Astrocyte (in vitro differentiated cells and primary cell): Measurements from ENCODE around the gene KLC3. TPM values are rescaled to one million over a fixed set of nuclear protein-coding genes. Genes with fewer than 3 reads are reported as not detected.
"Not testable (repeated sequence)": the region's sequence is repeated elsewhere in the genome, so short reads cannot be mapped to it uniquely, and the experiment has no call there.

Source experiments
- DNase-seq: peaks from one replicate; pipeline ENCODE4 v3.0.0-alpha.2; 2010; ENCODE audit warnings: low read depth
- FAIRE-seq: peaks from 2 replicates; lab custom pipeline; 2011; peaks lifted over from hg19 to GRCh38; lab: Jason Lieb, UNC
- H2AFZ ChIP-seq: 2 replicates; pipeline ENCODE4 v1.6.0; 2012; ENCODE audit warnings: low read depth, low read length, inconsistent platforms
- H3K27ac ChIP-seq: 2 replicates; pipeline ENCODE4 v1.5.1; 2011; ENCODE audit warnings: low read depth, low read length, inconsistent platforms
- H3K27me3 ChIP-seq: 2 replicates; pipeline ENCODE4 v1.6.0; 2011; ENCODE audit warnings: low read length, inconsistent platforms; ENCODE audit not compliant: insufficient read depth
- H3K36me3 ChIP-seq: 2 replicates; pipeline ENCODE4 v1.5.1; 2011; ENCODE audit warnings: low read length, inconsistent platforms; ENCODE audit not compliant: insufficient read depth
- H3K4me1 ChIP-seq: 2 replicates; pipeline ENCODE4 v1.5.1; 2011; ENCODE audit warnings: low read length, inconsistent platforms; ENCODE audit not compliant: insufficient read depth
- H3K4me2 ChIP-seq: 2 replicates; pipeline ENCODE4 v1.6.0; 2012; ENCODE audit warnings: low read length, inconsistent platforms
- H3K4me3 ChIP-seq: 2 replicates; pipeline ENCODE4 v1.5.1; 2011; ENCODE audit warnings: low read depth, mild to moderate bottlenecking, low read length, inconsistent platforms; ENCODE audit not compliant: insufficient read depth
- H3K79me2 ChIP-seq: 2 replicates; pipeline ENCODE4 v1.6.0; 2012; ENCODE audit warnings: mild to moderate bottlenecking, low read length, inconsistent platforms; ENCODE audit not compliant: insufficient read depth
- H3K9ac ChIP-seq: 2 replicates; pipeline ENCODE4 v1.6.0; 2012; ENCODE audit warnings: mild to moderate bottlenecking, low read length, inconsistent platforms
- H3K9me3 ChIP-seq: 2 replicates; pipeline ENCODE4 v1.5.1; 2012; ENCODE audit warnings: low read depth, mild to moderate bottlenecking, low read length, inconsistent platforms; ENCODE audit not compliant: insufficient read depth
- H4K20me1 ChIP-seq: 2 replicates; pipeline ENCODE4 v1.6.0; 2012; ENCODE audit warnings: low read length, inconsistent platforms; ENCODE audit not compliant: insufficient read depth
- H3K27ac Mint-ChIP-seq: one replicate; pipeline ENCODE4 v1.8.0; 2021; ENCODE audit warnings: mild to moderate bottlenecking, mixed read lengths; ENCODE audit not compliant: unreplicated experiment
- H3K27me3 Mint-ChIP-seq: one replicate; pipeline ENCODE4 v1.8.0; 2021; ENCODE audit warnings: low read depth, mixed read lengths; ENCODE audit not compliant: unreplicated experiment
- H3K36me3 Mint-ChIP-seq: one replicate; pipeline ENCODE4 v1.8.0; 2021; ENCODE audit warnings: low read depth, mixed read lengths; ENCODE audit not compliant: unreplicated experiment
- H3K4me1 Mint-ChIP-seq: one replicate; pipeline ENCODE4 v1.8.0; 2021; ENCODE audit warnings: low read depth, mixed read lengths; ENCODE audit not compliant: unreplicated experiment
- H3K4me3 Mint-ChIP-seq: one replicate; pipeline ENCODE4 v1.8.0; 2021; ENCODE audit warnings: mild to moderate bottlenecking, moderate library complexity, mixed read lengths; ENCODE audit not compliant: unreplicated experiment
- H3K9me3 Mint-ChIP-seq: one replicate; pipeline ENCODE4 v1.8.0; 2021; ENCODE audit warnings: mild to moderate bottlenecking, mixed read lengths; ENCODE audit not compliant: unreplicated experiment
- EZH2 ChIP-seq: IDR thresholded peaks from 2 replicates; pipeline ENCODE4 v1.6.1; 2012; ENCODE audit warnings: mild to moderate bottlenecking, low read length, inconsistent platforms; ENCODE audit not compliant: insufficient read depth
- total RNA-seq: library from RNA; stranded (reverse); gene quantifications from 2 replicates; pipeline ENCODE4 v1.2.1, GENCODE V29; 2021
- TF ChIP-seq, protein P1 (sequence below): IDR thresholded peaks from 2 replicates; pipeline ENCODE4 v1.5.1; 2011; ENCODE audit warnings: low read depth, mild to moderate bottlenecking, inconsistent platforms, low read length, moderate library complexity; ENCODE audit not compliant: insufficient read depth

Gene KLC3
- total RNA-seq, 1 donor from 2014 or later: 1.2 TPM

DNA sequence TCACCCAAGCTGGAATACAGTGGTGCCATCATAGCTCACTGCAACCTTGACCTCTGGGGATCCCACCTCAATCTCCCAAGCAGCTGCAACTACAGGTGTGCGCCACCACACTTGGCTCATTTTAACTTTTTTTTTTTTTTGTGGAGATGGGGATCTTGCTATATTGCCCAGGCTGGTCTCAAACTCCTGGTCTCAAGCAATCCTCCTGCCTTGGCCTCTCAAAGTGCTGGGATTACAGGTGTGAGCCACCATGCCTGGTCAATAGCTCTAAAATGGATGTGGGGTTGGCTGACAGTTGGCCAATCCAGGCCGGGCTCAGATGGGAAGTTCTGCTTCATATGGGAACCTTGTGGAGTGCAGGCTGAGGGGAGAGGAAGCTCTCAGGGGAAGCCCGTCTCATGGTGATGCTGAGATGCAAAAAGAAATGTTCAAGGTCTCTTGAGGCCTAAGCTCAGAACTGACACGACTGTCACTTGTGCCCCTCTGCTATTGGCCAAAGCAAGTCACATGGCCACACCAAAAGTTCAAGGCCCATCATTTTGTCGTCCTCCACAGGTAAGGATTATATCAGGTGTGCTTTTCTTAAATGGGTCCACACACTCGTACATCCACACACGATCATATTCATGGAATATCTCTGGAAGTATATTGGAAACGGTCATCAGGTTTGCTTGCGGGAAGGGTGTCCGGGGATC lies 6.8 kb upstream of the KLC3 start:
- no peak overlapping the region for H3K4me3 Mint-ChIP-seq
- TF ChIP-seq EZH2: no peak
- TF ChIP-seq, protein P1, sequence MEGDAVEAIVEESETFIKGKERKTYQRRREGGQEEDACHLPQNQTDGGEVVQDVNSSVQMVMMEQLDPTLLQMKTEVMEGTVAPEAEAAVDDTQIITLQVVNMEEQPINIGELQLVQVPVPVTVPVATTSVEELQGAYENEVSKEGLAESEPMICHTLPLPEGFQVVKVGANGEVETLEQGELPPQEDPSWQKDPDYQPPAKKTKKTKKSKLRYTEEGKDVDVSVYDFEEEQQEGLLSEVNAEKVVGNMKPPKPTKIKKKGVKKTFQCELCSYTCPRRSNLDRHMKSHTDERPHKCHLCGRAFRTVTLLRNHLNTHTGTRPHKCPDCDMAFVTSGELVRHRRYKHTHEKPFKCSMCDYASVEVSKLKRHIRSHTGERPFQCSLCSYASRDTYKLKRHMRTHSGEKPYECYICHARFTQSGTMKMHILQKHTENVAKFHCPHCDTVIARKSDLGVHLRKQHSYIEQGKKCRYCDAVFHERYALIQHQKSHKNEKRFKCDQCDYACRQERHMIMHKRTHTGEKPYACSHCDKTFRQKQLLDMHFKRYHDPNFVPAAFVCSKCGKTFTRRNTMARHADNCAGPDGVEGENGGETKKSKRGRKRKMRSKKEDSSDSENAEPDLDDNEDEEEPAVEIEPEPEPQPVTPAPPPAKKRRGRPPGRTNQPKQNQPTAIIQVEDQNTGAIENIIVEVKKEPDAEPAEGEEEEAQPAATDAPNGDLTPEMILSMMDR: no peak
- no peak for FAIRE-seq

DNA sequence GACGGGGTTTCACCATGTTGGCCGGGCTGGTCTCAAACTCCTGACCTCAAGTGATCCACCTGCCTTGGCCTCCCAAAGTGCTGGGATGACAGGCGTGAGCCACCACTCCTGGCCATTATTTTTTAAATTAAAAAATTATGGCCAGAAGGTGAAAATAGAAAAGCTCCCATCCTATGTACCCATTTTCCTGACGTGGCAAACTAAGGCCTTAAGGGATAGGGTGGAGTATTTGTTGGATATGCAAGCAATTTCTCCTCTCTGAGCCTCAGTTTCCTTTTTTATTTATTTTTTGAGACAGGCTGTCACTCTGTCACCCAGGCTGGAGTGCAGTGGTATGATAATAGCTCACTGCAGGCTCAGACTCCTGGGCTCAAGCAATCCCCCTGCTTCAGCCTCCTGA lies 5.7 kb upstream of the KLC3 start:
- not testable (repeated sequence) for H3K4me1 Mint-ChIP-seq, H3K27ac ChIP-seq, H3K9me3 ChIP-seq, H3K79me2 ChIP-seq, H3K4me1 ChIP-seq, H3K4me2 ChIP-seq, H3K36me3 Mint-ChIP-seq, H2AFZ ChIP-seq, FAIRE-seq, H3K36me3 ChIP-seq, H3K27me3 ChIP-seq, H4K20me1 ChIP-seq, H3K9me3 Mint-ChIP-seq, H3K27ac Mint-ChIP-seq, DNase-seq, H3K4me3 ChIP-seq, H3K9ac ChIP-seq, H3K4me3 Mint-ChIP-seq
- H3K27me3 Mint-ChIP-seq: peaks cover 11% of the 10 kb centered on the region

More for the DNA sequence above, 6.8 kb upstream of the KLC3 start:
- no peak overlapping the region for H2AFZ ChIP-seq
- Mint-ChIP-seq H3K27ac (no peak overlapping the region), H3K4me1 (no peaks in the 10 kb centered on the region), H3K9me3 (peaks cover 3% of the 10 kb centered on the region), H3K36me3 (no peaks in the 10 kb centered on the region), H3K27me3 (peaks cover 10% of the 10 kb centered on the region)
- no peak overlapping the region for H3K4me3 ChIP-seq
- H3K4me2 ChIP-seq: no peak overlapping the region
- H4K20me1 ChIP-seq: no peaks in the 10 kb centered on the region
- H3K9ac ChIP-seq: no peak overlapping the region
- H3K27ac ChIP-seq: no peak overlapping the region
- H3K79me2 ChIP-seq: no peaks in the 10 kb centered on the region
- DNase-seq: no peak
- no peaks in the 10 kb centered on the region for H3K4me1 ChIP-seq
- no peaks in the 10 kb centered on the region for H3K36me3 ChIP-seq
- no peaks in the 10 kb centered on the region for H3K27me3 ChIP-seq
- no peaks in the 10 kb centered on the region for H3K9me3 ChIP-seq

DNA sequence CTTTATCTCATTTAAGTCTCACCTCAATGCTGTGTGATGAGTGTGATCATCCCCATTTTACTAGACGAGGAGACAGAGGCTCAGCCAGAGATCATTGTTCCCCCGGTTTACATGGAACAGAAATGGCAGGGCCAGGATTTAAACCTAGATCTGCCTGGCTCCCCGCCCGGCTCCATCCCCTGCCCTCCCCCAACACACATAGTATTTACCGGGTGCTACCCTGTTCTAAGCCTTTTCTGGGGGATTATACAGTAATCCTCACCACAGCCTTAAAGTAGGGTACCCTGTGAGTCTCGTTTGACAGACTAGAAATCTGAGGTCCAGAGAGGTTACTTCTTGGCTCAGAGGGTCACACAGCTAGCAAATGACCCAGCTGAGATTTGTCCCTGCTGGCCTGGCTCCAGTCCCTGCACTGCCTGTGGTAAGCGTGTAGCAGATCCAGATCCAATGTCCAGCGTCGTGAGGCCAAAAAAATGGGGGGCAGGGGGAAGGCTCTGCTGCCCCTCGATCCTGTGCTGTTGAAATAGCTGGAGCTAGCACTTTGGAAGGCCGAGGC lies 3.8 kb upstream of the KLC3 start:
- H3K27ac Mint-ChIP-seq: no peak overlapping the region
- no peak for DNase-seq
- FAIRE-seq: no peak

More for the DNA sequence above, 3.8 kb upstream of the KLC3 start:
- peaks cover 7% of the 10 kb centered on the region for H3K27me3 ChIP-seq
- Mint-ChIP-seq H3K4me1 (no peaks in the 10 kb centered on the region), H3K27me3 (peaks cover 13% of the 10 kb centered on the region), H3K4me3 (no peak overlapping the region), H3K9me3 (peaks cover 3% of the 10 kb centered on the region), H3K36me3 (no peaks in the 10 kb centered on the region)
- no peaks in the 10 kb centered on the region for H4K20me1 ChIP-seq
- H3K4me2 ChIP-seq: no peak overlapping the region
- no peak overlapping the region for H3K9ac ChIP-seq
- no peaks in the 10 kb centered on the region for H3K79me2 ChIP-seq
- H3K4me1 ChIP-seq: no peaks in the 10 kb centered on the region
- H3K36me3 ChIP-seq: no peaks in the 10 kb centered on the region
- TF ChIP-seq, protein P1: no peak
- no peak for TF ChIP-seq EZH2
- H3K4me3 ChIP-seq: no peak overlapping the region
- no peaks in the 10 kb centered on the region for H3K9me3 ChIP-seq
- H3K27ac ChIP-seq: no peak overlapping the region
- H2AFZ ChIP-seq: no peak overlapping the region
